SK-N-SH (cell line): ENCODE data around the gene RHOBTB3.

ENCODE experiments used
- CTCF ChIP-seq: fragments of 200-600 bp; sonication (generic); IDR thresholded peaks from 2 replicates; pipeline ENCODE4 v1.6.1; 2017; ENCODE audit warnings: antibody characterized with exemption, mild to moderate bottlenecking, moderate library complexity
- EP300 ChIP-seq, 2 experiments: IDR thresholded peaks; 2 replicates each; pipeline versions ENCODE4 v1.4.0 to v1.6.1; 2012; ENCODE audit warnings: borderline replicate concordance in 1 of 2, low read depth in 1 of 2, low read length in 1 of 2
- FOXM1 ChIP-seq: IDR thresholded peaks from 2 replicates; pipeline ENCODE4 v1.4.0; 2012; ENCODE audit warnings: low read depth, mild to moderate bottlenecking
- GABPA ChIP-seq: IDR thresholded peaks from 2 replicates; pipeline ENCODE4 v1.4.0; 2012; ENCODE audit warnings: low read depth, mild to moderate bottlenecking
- MAX ChIP-seq: IDR thresholded peaks from 2 replicates; pipeline ENCODE4 v1.4.0; 2012; ENCODE audit warnings: low read depth
- POLR2AphosphoS5 ChIP-seq: IDR thresholded peaks from 2 replicates; pipeline ENCODE4 v1.6.1; 2012; ENCODE audit warnings: low read depth, low read length
- SIN3A ChIP-seq: IDR thresholded peaks from 2 replicates; pipeline ENCODE4 v1.6.1; 2012; ENCODE audit warnings: low read depth, mild to moderate bottlenecking, low read length, moderate library complexity, borderline replicate concordance
- YY1 ChIP-seq: IDR thresholded peaks from 2 replicates; pipeline ENCODE4 v1.4.0; 2012; ENCODE audit warnings: low read depth, mild to moderate bottlenecking
- ZBTB33 ChIP-seq: IDR thresholded peaks from 2 replicates; pipeline ENCODE4 v1.4.0; 2012; ENCODE audit warnings: low read depth, borderline replicate concordance

GRCh38 chr5:95845391-95845790 is 114.3 kb downstream of the RHOBTB3 start:
- no peak for TF ChIP-seq SIN3A
- no peak for TF ChIP-seq CTCF
- no peak for TF ChIP-seq FOXM1
- no peak for TF ChIP-seq POLR2AphosphoS5
- no peak for TF ChIP-seq EP300 (IDR thresholded peaks at IDR 0.05; ENCODE audit: borderline replicate concordance in 1 of 2, low read depth in 1 of 2, low read length in 1 of 2)
- TF ChIP-seq MAX: no peak
- no peak for TF ChIP-seq ZBTB33
- TF ChIP-seq YY1: no peak
- TF ChIP-seq GABPA: no peak
